ENCODE data around the gene C2CD2. TPM values are rescaled to one million over a fixed set of nuclear protein-coding genes. Genes with fewer than 3 reads are reported as not detected.

The C2CD2 gene
- total RNA-seq, 4 donors from 2014 or later: 37.5 to 63.9 (median 51.6) TPM

GRCh38 chr21:41927727-41928409 lies 25.9 kb downstream of the C2CD2 start:
- Histone ChIP-seq H3K9me3 (no peaks in the 10 kb centered on the region), H3K27me3 (no peaks in the 10 kb centered on the region), H3K4me1 (peaks cover 0 to 70% (median 38%) of the 10 kb centered on the region in 4 donors), H3K27ac (peak overlapping the region; percentile 60 to 90 (median 89)), H3K4me3 (no peak overlapping the region), H3K36me3 (no peaks in the 10 kb centered on the region)
- TF ChIP-seq EP300 (IDR thresholded peaks at IDR 0.05) (no peak), POLR2A (IDR thresholded peaks at IDR 0.05) (no peak)
- TF ChIP-seq, protein P1, sequence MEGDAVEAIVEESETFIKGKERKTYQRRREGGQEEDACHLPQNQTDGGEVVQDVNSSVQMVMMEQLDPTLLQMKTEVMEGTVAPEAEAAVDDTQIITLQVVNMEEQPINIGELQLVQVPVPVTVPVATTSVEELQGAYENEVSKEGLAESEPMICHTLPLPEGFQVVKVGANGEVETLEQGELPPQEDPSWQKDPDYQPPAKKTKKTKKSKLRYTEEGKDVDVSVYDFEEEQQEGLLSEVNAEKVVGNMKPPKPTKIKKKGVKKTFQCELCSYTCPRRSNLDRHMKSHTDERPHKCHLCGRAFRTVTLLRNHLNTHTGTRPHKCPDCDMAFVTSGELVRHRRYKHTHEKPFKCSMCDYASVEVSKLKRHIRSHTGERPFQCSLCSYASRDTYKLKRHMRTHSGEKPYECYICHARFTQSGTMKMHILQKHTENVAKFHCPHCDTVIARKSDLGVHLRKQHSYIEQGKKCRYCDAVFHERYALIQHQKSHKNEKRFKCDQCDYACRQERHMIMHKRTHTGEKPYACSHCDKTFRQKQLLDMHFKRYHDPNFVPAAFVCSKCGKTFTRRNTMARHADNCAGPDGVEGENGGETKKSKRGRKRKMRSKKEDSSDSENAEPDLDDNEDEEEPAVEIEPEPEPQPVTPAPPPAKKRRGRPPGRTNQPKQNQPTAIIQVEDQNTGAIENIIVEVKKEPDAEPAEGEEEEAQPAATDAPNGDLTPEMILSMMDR (IDR thresholded peaks at IDR 0.05): no peak
- WGBS, 2 donors: 77 to 83% methylated on average over 17 of the region's 17 CpGs
- DNase-seq (ENCODE audit: low spot score in 2 of 2): no peak

DNA sequence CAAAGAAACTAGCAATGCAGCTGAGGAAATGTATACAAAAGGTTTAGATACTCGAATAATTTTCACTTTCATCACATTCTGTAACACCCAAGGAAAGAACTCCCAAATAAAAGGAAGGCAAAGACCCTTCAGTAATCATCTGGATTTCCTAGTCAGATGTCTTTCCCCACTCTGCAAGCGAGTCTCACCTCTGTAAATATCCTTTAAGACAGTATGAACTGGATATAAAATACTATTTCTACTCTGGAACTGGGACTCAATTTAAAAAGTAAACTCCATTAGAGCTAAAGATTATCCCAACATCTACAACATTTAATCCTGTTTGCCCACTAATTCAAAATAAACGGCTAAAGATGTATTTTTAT lies 27.0 kb downstream of the C2CD2 start:
- peaks cover 0 to 78% (median 30%) of the 10 kb centered on the region in 4 donors for H3K4me1 ChIP-seq
- H3K9me3 ChIP-seq: no peaks in the 10 kb centered on the region
- no peaks in the 10 kb centered on the region for H3K27me3 ChIP-seq
- TF ChIP-seq EP300 (IDR thresholded peaks at IDR 0.05) (no peak), POLR2A (IDR thresholded peaks at IDR 0.05) (no peak)
- TF ChIP-seq, protein P1 (IDR thresholded peaks at IDR 0.05): no peak
- peak overlapping the region; percentile 8 to 57 (median 44) for H3K4me3 ChIP-seq
- peak overlapping the region; percentile 60 to 90 (median 89) for H3K27ac ChIP-seq
- no peaks in the 10 kb centered on the region for H3K36me3 ChIP-seq
- DNase-seq (ENCODE audit: low spot score in 2 of 2): no peak
- 21 to 25% methylated on average over 3 of the region's 3 CpGs for WGBS, 2 donors

- no peak for DNase-seq (ENCODE audit: low spot score in 2 of 2)
- Histone ChIP-seq H3K27ac (peak overlapping the region; percentile 60 to 90 (median 89)), H3K9me3 (no peaks in the 10 kb centered on the region), H3K36me3 (no peaks in the 10 kb centered on the region), H3K4me3 (peak overlapping the region; percentile 8 to 57 (median 44)), H3K27me3 (no peaks in the 10 kb centered on the region), H3K4me1 (peaks cover 0 to 81% (median 30%) of the 10 kb centered on the region in 4 donors)
- TF ChIP-seq EP300 (IDR thresholded peaks at IDR 0.05): peak in 1 of 2 donors; percentile 48
- TF ChIP-seq, protein P1 (IDR thresholded peaks at IDR 0.05): no peak
- WGBS, 2 donors: 9 to 17% methylated on average over 11 of the region's 11 CpGs
Observed at GRCh38 chr21:41926117-41926806, 27.6 kb downstream of the C2CD2 start.

DNA sequence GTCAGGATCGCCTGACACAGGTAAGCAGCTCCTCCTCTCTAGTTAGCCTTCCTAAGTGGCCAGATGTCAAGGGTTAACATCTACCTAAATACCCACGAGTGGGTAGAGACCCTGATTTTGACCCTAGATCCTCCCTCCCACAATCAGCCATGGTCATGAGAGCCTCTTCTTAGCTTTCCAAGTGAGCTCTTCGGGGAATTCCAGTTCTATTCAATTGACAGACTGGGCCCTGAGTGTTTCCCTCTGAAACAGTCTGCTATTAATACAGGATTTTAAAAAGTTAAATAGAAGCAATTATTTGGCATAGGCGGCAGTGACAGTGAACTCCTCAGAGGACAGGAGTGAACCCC lies 28.1 kb downstream of the C2CD2 start:
- TF ChIP-seq POLR2A (IDR thresholded peaks at IDR 0.05) (no peak), EP300 (IDR thresholded peaks at IDR 0.05) (no peak)
- TF ChIP-seq, protein P1 (IDR thresholded peaks at IDR 0.05): no peak
- WGBS, 2 donors: 36 to 43% methylated on average over 4 of the region's 4 CpGs
- no peaks in the 10 kb centered on the region for H3K36me3 ChIP-seq
- no peak for DNase-seq (ENCODE audit: low spot score in 2 of 2)
- H3K27ac ChIP-seq: peak overlapping the region; percentile 60 to 90 (median 89)
- peak overlapping the region; percentile 8 to 57 (median 44) for H3K4me3 ChIP-seq
- no peaks in the 10 kb centered on the region for H3K27me3 ChIP-seq
- H3K4me1 ChIP-seq: peaks cover 0 to 86% (median 28%) of the 10 kb centered on the region in 4 donors
- no peaks in the 10 kb centered on the region for H3K9me3 ChIP-seq

GRCh38 chr21:41924368-41924754 lies 29.5 kb downstream of the C2CD2 start:
- DNase-seq (ENCODE audit: low spot score in 2 of 2): no peak
- H3K27ac ChIP-seq: peak overlapping the region; percentile 18 to 90 (median 89)
- no peaks in the 10 kb centered on the region for H3K27me3 ChIP-seq
- WGBS, 2 donors: 41 to 46% methylated on average over 6 of the region's 6 CpGs
- peaks cover 0 to 8% (median 0%) of the 10 kb centered on the region in 3 donors for H3K36me3 ChIP-seq
- H3K9me3 ChIP-seq: no peaks in the 10 kb centered on the region
- peaks cover 0 to 80% (median 27%) of the 10 kb centered on the region in 4 donors for H3K4me1 ChIP-seq
- no peak for TF ChIP-seq EP300 (IDR thresholded peaks at IDR 0.05)
- TF ChIP-seq, protein P1 (IDR thresholded peaks at IDR 0.05): no peak
- no peak for TF ChIP-seq POLR2A (IDR thresholded peaks at IDR 0.05)
- peak overlapping the region in 1 of 4 donors; percentile 32 for H3K4me3 ChIP-seq

All from tibial nerve (tissue), 4 donors.